ENCODE results near the gene USP10. TPM values are rescaled to one million over a fixed set of nuclear protein-coding genes. Genes with fewer than 3 reads are reported as not detected.
A peak's percentile ranks its signal among the peaks of the same experiment; 100 is the strongest.

USP10 gene
- total RNA-seq, 1 donor from 2014 or later: 147 TPM

DNA sequence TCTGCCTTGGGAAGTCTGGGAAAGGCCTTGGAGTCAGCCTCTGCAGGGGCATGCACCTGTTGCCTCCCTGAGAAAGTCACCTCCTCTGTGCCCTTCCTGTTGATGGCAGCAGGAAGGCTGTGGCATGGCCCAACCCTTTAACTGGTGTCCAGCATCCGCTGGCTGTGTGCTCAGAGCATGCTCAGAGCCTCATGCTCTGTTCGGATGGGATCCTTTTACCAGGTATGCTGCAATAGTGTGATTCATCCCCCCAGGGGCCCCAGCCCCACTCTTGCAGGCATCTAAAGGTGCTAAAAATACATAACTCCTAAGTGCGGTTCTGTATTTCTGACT is 26.6 kb upstream of the USP10 start:
- no peaks in the 10 kb centered on the region for H3K27me3 Mint-ChIP-seq
- no peak overlapping the region for H3K4me3 Mint-ChIP-seq
- TF ChIP-seq, protein P1, sequence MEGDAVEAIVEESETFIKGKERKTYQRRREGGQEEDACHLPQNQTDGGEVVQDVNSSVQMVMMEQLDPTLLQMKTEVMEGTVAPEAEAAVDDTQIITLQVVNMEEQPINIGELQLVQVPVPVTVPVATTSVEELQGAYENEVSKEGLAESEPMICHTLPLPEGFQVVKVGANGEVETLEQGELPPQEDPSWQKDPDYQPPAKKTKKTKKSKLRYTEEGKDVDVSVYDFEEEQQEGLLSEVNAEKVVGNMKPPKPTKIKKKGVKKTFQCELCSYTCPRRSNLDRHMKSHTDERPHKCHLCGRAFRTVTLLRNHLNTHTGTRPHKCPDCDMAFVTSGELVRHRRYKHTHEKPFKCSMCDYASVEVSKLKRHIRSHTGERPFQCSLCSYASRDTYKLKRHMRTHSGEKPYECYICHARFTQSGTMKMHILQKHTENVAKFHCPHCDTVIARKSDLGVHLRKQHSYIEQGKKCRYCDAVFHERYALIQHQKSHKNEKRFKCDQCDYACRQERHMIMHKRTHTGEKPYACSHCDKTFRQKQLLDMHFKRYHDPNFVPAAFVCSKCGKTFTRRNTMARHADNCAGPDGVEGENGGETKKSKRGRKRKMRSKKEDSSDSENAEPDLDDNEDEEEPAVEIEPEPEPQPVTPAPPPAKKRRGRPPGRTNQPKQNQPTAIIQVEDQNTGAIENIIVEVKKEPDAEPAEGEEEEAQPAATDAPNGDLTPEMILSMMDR (IDR thresholded peaks at IDR 0.05): no peak
- POLR2A ChIA-PET: interaction anchor here (1.3 to 2.1 kb wide), 2 partner anchors 27 to 66 kb away, joined by 7 to 8 read pairs; no protein-coding TSS in a partner anchor
- CTCF ChIA-PET: interaction anchor here (0.7 to 4.4 kb wide), 12 partner anchors 10 to 537 kb away, joined by 3 to 82 read pairs (median 6); no protein-coding TSS in a partner anchor
- DNase-seq (no peak), ATAC-seq (ENCODE audit: low read depth) (no peak)
- peaks cover 9% of the 10 kb centered on the region for H3K4me1 Mint-ChIP-seq
- H3K36me3 Mint-ChIP-seq (ENCODE audit: low read depth): peaks cover 7% of the 10 kb centered on the region
- intact Hi-C loops (cut with micrococcal nuclease): loop anchor here (2.0 kb wide), 1 partner anchor 50 kb away; no protein-coding TSS in a partner anchor
- no peaks in the 10 kb centered on the region for H3K9me3 Mint-ChIP-seq
- H3K27ac Mint-ChIP-seq: no peak overlapping the region

GRCh38 chr16:84673561-84673960 is 26.2 kb upstream of the USP10 start:
- CTCF ChIA-PET: interaction anchor here (0.7 to 4.4 kb wide), 10 partner anchors 11 to 538 kb away, joined by 4 to 82 read pairs (median 9); no protein-coding TSS in a partner anchor
- H3K27ac Mint-ChIP-seq: no peak overlapping the region
- H3K27me3 Mint-ChIP-seq: no peaks in the 10 kb centered on the region
- intact Hi-C loops (cut with micrococcal nuclease): loop anchor here (2.0 kb wide), 1 partner anchor 51 kb away; no protein-coding TSS in a partner anchor
- H3K4me1 Mint-ChIP-seq: peaks cover 9% of the 10 kb centered on the region
- POLR2A ChIA-PET: interaction anchor here (2.1 kb wide), 1 partner anchor 65 kb away, joined by 7 read pairs; no protein-coding TSS in a partner anchor
- TF ChIP-seq, protein P1 (IDR thresholded peaks at IDR 0.05): no peak
- ATAC-seq (ENCODE audit: low read depth) (peak; percentile 46), DNase-seq (no peak)
- peaks cover 3% of the 10 kb centered on the region for H3K36me3 Mint-ChIP-seq (ENCODE audit: low read depth)
- H3K4me3 Mint-ChIP-seq: no peak overlapping the region
- no peaks in the 10 kb centered on the region for H3K9me3 Mint-ChIP-seq

GRCh38 chr16:84675423-84675822 is 24.4 kb upstream of the USP10 start:
- no peaks in the 10 kb centered on the region for H3K36me3 Mint-ChIP-seq (ENCODE audit: low read depth)
- H3K27ac Mint-ChIP-seq: no peak overlapping the region
- DNase-seq (no peak), ATAC-seq (ENCODE audit: low read depth) (no peak)
- POLR2A ChIA-PET: no interaction called here
- CTCF ChIA-PET: interaction anchor here (4.4 kb wide), 1 partner anchor 49 kb away, joined by 82 read pairs; no protein-coding TSS in a partner anchor
- H3K4me3 Mint-ChIP-seq: no peak overlapping the region
- H3K27me3 Mint-ChIP-seq: peaks cover 9% of the 10 kb centered on the region
- intact Hi-C loops (cut with micrococcal nuclease): no loop called here
- no peaks in the 10 kb centered on the region for H3K9me3 Mint-ChIP-seq
- peaks cover 9% of the 10 kb centered on the region for H3K4me1 Mint-ChIP-seq
- TF ChIP-seq, protein P1 (IDR thresholded peaks at IDR 0.05): no peak

DNA sequence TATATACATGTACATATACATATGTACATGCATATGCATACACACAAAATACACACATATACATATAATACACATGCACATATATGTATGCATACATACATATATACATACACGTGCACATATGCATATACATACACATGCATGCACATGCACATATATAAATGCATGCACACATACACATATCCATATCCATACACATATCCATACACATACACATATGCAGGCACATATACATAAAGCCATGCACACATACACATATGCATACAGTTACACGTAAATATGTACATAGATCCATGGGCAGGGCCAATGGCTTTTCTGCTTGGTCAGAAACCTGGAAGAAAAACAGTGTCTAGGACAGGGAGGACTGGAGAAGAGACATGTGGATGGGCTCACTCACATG is 23.9 kb upstream of the USP10 start:
- Mint-ChIP-seq H3K27me3 (peaks cover 11% of the 10 kb centered on the region), H3K36me3 (ENCODE audit: low read depth) (no peaks in the 10 kb centered on the region), H3K27ac (no peak overlapping the region), H3K4me1 (peaks cover 9% of the 10 kb centered on the region), H3K9me3 (no peaks in the 10 kb centered on the region), H3K4me3 (no peak overlapping the region)
- ATAC-seq (ENCODE audit: low read depth) (no peak), DNase-seq (no peak)
- CTCF ChIA-PET: no interaction called here
- intact Hi-C loops (cut with micrococcal nuclease): no loop called here
- POLR2A ChIA-PET: no interaction called here
- TF ChIP-seq, protein P1 (IDR thresholded peaks at IDR 0.05): no peak

DNA sequence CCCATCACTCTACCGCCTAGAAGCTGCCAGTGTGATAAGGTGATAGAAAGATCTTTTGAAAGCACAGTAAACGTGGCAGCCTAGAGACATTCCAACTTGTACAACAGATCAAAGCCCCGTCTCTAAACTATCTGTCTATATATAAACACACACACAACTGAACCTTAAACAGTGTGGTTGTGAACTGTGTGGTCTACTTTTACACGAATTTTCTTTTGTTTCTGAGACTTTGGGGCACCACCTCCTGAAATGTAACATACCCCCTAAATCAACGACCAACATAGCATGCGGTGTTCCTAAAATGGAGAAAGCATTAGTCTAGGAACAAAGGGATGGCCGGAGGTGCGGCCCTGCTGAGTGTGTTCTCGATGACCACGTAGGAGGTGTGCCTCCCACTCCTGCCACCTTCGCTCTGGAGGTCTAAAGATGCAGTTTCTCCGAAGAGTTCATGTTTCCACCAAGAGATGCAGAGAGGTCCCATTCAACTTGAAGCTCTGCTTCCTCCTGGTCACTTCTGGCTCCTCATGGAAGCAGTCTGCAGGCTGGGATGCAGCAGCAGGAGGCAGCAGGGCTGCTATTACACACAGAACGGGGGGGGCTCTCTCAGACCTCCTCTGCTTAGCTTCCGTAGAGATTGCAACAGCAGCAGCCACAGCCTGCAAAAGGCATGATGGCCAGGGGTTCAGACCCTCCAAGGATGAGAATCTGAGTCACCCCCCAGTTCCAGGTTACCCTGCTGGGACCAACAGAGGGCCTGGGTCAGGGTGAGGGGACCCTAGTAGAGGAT is 22.6 kb upstream of the USP10 start:
- ChIA-PET CTCF (no interaction called here), POLR2A (no interaction called here)
- H3K27me3 Mint-ChIP-seq: peaks cover 13% of the 10 kb centered on the region
- H3K4me3 Mint-ChIP-seq: no peak overlapping the region
- H3K36me3 Mint-ChIP-seq (ENCODE audit: low read depth): no peaks in the 10 kb centered on the region
- intact Hi-C loops (cut with micrococcal nuclease): no loop called here
- peaks cover 5% of the 10 kb centered on the region for H3K4me1 Mint-ChIP-seq
- H3K9me3 Mint-ChIP-seq: no peaks in the 10 kb centered on the region
- DNase-seq: no peak
- no peak overlapping the region for H3K27ac Mint-ChIP-seq
- ATAC-seq (ENCODE audit: low read depth): no peak
- TF ChIP-seq, protein P1 (IDR thresholded peaks at IDR 0.05): no peak
